OCI-LY3 (cell line): ENCODE measurements around the gene HAUS3.

Experiments used
- CTCF ChIP-seq: fragments of 200-600, 300-600 bp; sonication (generic); IDR thresholded peaks from 2 replicates; pipeline ENCODE4 v1.5.1; 2014; ENCODE audit warnings: antibody characterized with exemption, low read length, low read depth
- EZH2phosphoT487 ChIP-seq: fragments of 200-600 bp; shearing (Covaris generic); IDR thresholded peaks from 2 replicates; pipeline ENCODE4 v1.6.1; 2018; ENCODE audit warnings: antibody characterized with exemption, mixed run types, low read depth

- no peak for TF ChIP-seq CTCF
- no peak for TF ChIP-seq EZH2phosphoT487
These were observed 47.5 kb upstream of the HAUS3 start for GRCh38 chr4:2289311-2289954.
